ENCODE results near the gene MRC2. TPM values are rescaled to one million over a fixed set of nuclear protein-coding genes. Genes with fewer than 3 reads are reported as not detected.
A peak's percentile ranks its signal among the peaks of the same experiment; 100 is the strongest.

The MRC2 gene
- total RNA-seq, 4 donors from 2014 or later = 18.8 to 53.0 (median 20.6) TPM

DNA sequence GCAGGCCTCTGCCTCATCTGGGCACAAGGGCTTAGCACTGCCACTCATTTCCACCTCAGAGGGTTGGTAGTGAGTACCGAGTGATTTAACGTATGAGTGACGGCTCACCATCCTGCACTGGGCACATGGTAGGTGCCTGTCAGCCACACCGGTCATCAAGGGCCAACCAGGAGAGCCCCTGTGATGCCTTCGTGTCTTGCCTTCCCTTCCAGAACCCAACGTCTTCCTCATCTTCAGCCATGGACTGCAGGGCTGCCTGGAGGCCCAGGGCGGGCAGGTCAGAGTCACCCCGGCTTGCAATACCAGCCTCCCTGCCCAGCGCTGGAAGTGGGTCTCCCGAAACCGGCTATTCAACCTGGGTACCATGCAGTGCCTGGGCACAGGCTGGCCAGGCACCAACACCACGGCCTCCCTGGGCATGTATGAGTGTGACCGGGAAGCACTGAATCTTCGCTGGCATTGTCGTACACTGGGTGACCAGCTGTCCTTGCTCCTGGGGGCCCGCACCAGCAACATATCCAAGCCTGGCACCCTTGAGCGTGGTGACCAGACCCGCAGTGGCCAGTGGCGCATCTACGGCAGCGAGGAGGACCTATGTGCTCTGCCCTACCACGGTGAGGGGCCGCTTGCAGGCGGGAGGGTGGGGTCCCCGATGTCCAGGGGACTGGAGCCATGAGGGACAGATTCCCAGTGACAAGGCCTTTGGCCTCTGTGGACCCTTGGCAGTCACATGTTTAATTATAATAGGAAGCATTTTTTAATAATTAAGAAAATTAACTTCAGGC lies 37.1 kb downstream of the MRC2 start:
- TF ChIP-seq POLR2A (IDR thresholded peaks at IDR 0.05) = no peak
- TF ChIP-seq CTCF (IDR thresholded peaks at IDR 0.05) = no peak
- intact Hi-C loops (cut with DNase I; ENCODE audit: low total_unique reads) = no loop called here
- no peak for DNase-seq (ENCODE audit: low spot score in 2 of 2)
- no peak overlapping the region for H3K4me3 ChIP-seq (ENCODE audit: low read depth, poor library complexity, severe bottlenecking)
- WGBS, 2 donors = 88 to 97% methylated on average over 17 to 20 of the region's 25 CpGs

DNA sequence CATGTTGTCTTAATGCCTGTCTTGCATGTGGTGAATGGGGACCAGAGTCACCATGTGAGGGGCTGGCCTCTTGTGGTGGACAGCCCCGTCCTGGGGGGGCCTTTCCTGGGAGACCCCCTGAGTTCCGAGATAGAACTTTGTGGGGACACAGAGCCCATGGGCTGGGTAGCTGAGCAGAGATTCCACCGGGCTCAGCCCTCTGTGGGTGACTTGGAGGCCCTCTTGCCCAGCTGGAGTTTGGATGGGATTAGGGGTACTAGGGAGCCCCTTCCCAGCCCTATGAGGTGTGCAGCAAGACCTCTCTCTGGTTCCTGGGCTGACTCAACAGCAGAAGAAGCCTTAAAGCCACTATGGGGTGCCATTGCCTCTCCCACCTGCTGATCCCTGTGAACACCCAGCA lies 38.1 kb downstream of the MRC2 start:
- DNase-seq (ENCODE audit: low spot score in 2 of 2) = no peak
- H3K4me3 ChIP-seq (ENCODE audit: low read depth, poor library complexity, severe bottlenecking) = no peak overlapping the region
- 83 to 100% methylated on average over 1 to 3 of the region's 3 CpGs for WGBS, 2 donors
- TF ChIP-seq CTCF (IDR thresholded peaks at IDR 0.05) = no peak
- TF ChIP-seq POLR2A (IDR thresholded peaks at IDR 0.05) = no peak
- intact Hi-C loops (cut with DNase I; ENCODE audit: low total_unique reads) = no loop called here

DNA sequence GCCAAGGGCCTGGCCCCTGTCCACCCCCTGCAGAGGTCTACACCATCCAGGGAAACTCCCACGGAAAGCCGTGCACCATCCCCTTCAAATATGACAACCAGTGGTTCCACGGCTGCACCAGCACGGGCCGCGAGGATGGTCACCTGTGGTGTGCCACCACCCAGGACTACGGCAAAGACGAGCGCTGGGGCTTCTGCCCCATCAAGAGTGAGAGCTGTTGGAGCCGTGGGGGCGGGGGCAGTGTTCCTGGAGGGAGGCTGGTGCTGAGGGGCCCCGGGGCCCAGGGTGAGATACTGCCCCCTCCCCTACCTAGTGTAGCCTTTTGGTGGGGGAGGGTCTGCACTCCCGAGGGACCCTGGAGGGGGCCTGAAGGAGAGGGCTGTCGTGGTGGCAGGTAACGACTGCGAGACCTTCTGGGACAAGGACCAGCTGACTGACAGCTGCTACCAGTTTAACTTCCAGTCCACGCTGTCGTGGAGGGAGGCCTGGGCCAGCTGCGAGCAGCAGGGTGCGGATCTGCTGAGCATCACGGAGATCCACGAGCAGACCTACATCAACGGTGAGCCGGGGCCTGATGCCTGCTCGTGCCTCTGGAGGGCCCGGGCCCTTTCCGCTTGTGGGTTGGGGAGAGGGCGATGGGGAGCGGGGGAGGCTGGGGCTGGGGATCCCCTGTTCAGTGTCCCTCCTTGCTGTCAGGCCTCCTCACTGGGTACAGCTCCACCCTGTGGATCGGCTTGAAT lies 38.8 kb downstream of the MRC2 start:
- 88 to 90% methylated on average over 26 to 28 of the region's 30 CpGs for WGBS, 2 donors
- TF ChIP-seq POLR2A (IDR thresholded peaks at IDR 0.05) (no peak), CTCF (IDR thresholded peaks at IDR 0.05) (no peak)
- H3K4me3 ChIP-seq (ENCODE audit: low read depth, poor library complexity, severe bottlenecking) = no peak overlapping the region
- DNase-seq (ENCODE audit: low spot score in 2 of 2) = no peak
- intact Hi-C loops (cut with DNase I; ENCODE audit: low total_unique reads) = no loop called here

GRCh38 chr17:62666801-62667591 lies 39.5 kb downstream of the MRC2 start:
- intact Hi-C loops (cut with DNase I; ENCODE audit: low total_unique reads) = no loop called here
- DNase-seq (ENCODE audit: low spot score in 2 of 2) = no peak
- 89 to 94% methylated on average over 35 of the region's 40 CpGs for WGBS, 2 donors
- H3K4me3 ChIP-seq (ENCODE audit: low read depth, poor library complexity, severe bottlenecking) = no peak overlapping the region
- TF ChIP-seq POLR2A (IDR thresholded peaks at IDR 0.05) (no peak), CTCF (IDR thresholded peaks at IDR 0.05) (no peak)

DNA sequence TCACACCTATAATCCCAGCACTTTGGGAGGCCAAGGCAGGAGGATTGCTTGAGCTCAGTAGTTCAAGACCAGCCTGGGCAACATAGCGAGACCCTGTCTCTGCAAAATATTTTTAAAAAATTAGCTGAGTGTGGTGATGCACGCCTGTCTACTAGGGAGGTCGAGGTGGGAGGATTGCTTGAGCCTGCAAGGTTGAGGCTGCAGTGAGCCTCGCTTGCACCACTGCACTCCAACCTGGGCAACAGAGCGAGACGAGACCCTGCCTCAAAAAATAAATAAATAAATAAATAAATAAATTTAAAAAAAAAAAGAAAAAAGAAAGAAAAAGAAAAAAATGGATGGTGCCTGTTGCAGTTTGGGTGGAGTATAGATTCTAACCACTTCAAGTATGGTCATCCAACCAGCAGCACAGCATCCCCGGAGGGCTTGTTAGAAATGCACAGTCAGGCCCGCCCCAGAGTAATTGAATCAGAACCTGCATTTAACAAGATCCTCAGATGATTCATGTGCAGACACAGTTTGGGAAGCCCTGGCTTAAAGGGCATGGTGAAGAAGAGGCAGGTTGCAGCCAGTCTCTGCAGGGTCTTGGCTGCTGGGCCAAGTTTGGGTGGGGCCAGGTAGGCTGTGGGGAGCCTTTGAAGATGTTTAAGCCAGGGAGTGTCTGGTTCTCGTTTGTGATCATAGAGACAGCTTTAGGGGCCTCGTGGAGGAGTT lies 40.8 kb downstream of the MRC2 start:
- WGBS, 2 donors = 50 to 53% methylated on average over 10 of the region's 10 CpGs
- TF ChIP-seq POLR2A (IDR thresholded peaks at IDR 0.05) = no peak
- TF ChIP-seq CTCF (IDR thresholded peaks at IDR 0.05) = no peak
- no peak overlapping the region for H3K4me3 ChIP-seq (ENCODE audit: low read depth, poor library complexity, severe bottlenecking)
- peak in 1 of 2 donors; percentile 62 for DNase-seq (ENCODE audit: low spot score in 2 of 2)
- intact Hi-C loops (cut with DNase I; ENCODE audit: low total_unique reads) = no loop called here
